GM18502 (cell line): ENCODE results near the gene AGT.
"Not testable (repeated sequence)": the region's sequence is repeated elsewhere in the genome, so short reads cannot be mapped to it uniquely, and the experiment has no call there.

Source experiments
- ATAC-seq: cut with Tn5 transposase; IDR thresholded peaks from one replicate; pipeline ENCODE4 v1.9.1; 2021; ENCODE audit warnings: mild to moderate bottlenecking; ENCODE audit not compliant: unreplicated experiment, poor library complexity

AGT gene

GRCh38 chr1:230656719-230657118, 57.2 kb downstream of the AGT start:
- not testable (repeated sequence) for ATAC-seq
